Measurements from ENCODE around the gene RAC2.

The RAC2 gene

DNA sequence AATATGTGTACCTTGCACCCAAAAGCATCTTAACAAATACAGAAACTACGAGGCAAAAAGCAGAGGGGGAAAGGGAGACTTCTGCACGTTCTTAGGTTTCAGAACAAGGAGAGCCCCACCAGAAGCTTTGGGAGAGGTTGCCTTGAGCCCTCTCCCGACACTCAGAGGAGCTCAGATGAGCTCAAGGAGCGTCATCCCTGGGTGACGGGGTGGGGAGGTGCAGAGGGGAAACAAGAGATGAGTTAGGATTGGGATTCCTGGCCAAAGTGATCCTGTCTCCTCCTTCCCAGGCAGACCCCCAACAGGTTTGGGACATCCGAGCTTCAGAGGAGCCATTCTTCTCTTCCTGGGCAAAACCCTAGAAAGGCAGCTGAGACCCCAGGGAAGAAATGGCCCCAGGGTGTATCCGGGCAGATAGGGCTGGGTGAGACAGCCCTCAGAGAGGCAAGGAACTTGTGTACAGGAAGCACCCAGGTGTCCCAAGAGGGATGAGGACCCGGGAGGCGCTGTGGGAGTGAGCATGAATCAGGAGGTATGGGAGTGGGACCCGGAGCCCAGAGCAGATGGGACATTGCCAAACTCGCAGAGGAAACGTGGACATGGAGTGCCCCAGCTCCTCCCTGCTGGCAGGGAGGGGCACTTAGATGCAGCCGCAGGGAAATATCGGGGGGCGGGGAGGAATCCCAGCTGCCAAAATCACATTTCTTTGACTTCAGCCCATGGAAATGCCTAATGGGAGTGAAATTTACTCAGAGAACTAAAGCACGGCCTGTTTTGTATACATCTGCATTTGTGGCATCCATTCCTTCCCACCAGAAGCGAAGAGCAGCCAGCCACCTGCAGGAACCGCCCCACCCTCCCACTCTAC, 68.4 kb downstream of the RAC2 start:
- DNase-seq (ENCODE audit: low spot score) = no peak

Measured in Ammon's horn (tissue), 1 donor.